ENCODE measurements around the gene SLC25A28. TPM values are rescaled to one million over a fixed set of nuclear protein-coding genes. Genes with fewer than 3 reads are reported as not detected.

SLC25A28 gene
- total RNA-seq, 1 donor from 2014 or later = 12.4 TPM

GRCh38 chr10:99647601-99648151 is 27.4 kb upstream of the SLC25A28 start:
- Histone ChIP-seq H3F3A (ENCODE audit: low read depth) (no peaks in the 10 kb centered on the region), H3K4me1 (no peaks in the 10 kb centered on the region), H2AFZ (replicated peaks) (no peak overlapping the region), H4K20me1 (ENCODE audit: low read depth) (no peaks in the 10 kb centered on the region), H3K79me2 (ENCODE audit: low read depth) (no peaks in the 10 kb centered on the region), H3K27me3 (peaks cover 5% of the 10 kb centered on the region), H3K9me3 (ENCODE audit: low read depth) (no peaks in the 10 kb centered on the region), H3K27ac (no peak overlapping the region), H3K4me3 (no peak overlapping the region), H3K9ac (no peak overlapping the region), H3K4me2 (no peak overlapping the region), H3K36me3 (no peaks in the 10 kb centered on the region)
- Mint-ChIP-seq H3K27ac (no peak overlapping the region), H3K4me3 (no peak overlapping the region), H3K4me1 (no peaks in the 10 kb centered on the region), H3K9me3 (peaks cover 20% of the 10 kb centered on the region), H3K36me3 (no peaks in the 10 kb centered on the region), H3K27me3 (ENCODE audit: insufficient read depth, low read depth) (peaks cover 2% of the 10 kb centered on the region)
- DNase-seq (ENCODE audit: low spot score) = no peak
- TF ChIP-seq EZH2phosphoT487 (IDR thresholded peaks at IDR 0.05) (no peak), EZH2 (IDR thresholded peaks at IDR 0.05) (no peak), CTCF (IDR thresholded peaks at IDR 0.05) (no peak)

GRCh38 chr10:99633832-99634231 is 13.6 kb upstream of the SLC25A28 start:
- Histone ChIP-seq H2AFZ (replicated peaks) (no peak overlapping the region), H3K79me2 (ENCODE audit: low read depth) (no peaks in the 10 kb centered on the region), H3K9ac (no peak overlapping the region), H3K27ac (no peak overlapping the region), H3K36me3 (no peaks in the 10 kb centered on the region), H3F3A (ENCODE audit: low read depth) (no peaks in the 10 kb centered on the region), H3K27me3 (peaks cover 11% of the 10 kb centered on the region), H4K20me1 (ENCODE audit: low read depth) (no peaks in the 10 kb centered on the region), H3K4me2 (no peak overlapping the region), H3K9me3 (ENCODE audit: low read depth) (no peaks in the 10 kb centered on the region), H3K4me1 (no peaks in the 10 kb centered on the region), H3K4me3 (no peak overlapping the region)
- peaks cover 10% of the 10 kb centered on the region for H3K27me3 Mint-ChIP-seq (ENCODE audit: insufficient read depth, low read depth)
- H3K27ac Mint-ChIP-seq = no peak overlapping the region
- TF ChIP-seq EZH2phosphoT487 (IDR thresholded peaks at IDR 0.05) = no peak
- no peak for TF ChIP-seq EZH2 (IDR thresholded peaks at IDR 0.05)
- TF ChIP-seq CTCF (IDR thresholded peaks at IDR 0.05) = no peak
- no peaks in the 10 kb centered on the region for H3K9me3 Mint-ChIP-seq
- no peaks in the 10 kb centered on the region for H3K36me3 Mint-ChIP-seq
- H3K4me3 Mint-ChIP-seq = no peak overlapping the region
- no peak for DNase-seq (ENCODE audit: low spot score)
- no peaks in the 10 kb centered on the region for H3K4me1 Mint-ChIP-seq

- no peak overlapping the region for H3K27ac ChIP-seq
- H3K27me3 Mint-ChIP-seq (ENCODE audit: insufficient read depth, low read depth) = peaks cover 3% of the 10 kb centered on the region
- no peak for DNase-seq (ENCODE audit: low spot score)
- H3K9me3 ChIP-seq (ENCODE audit: low read depth) = no peaks in the 10 kb centered on the region
- no peaks in the 10 kb centered on the region for H3K4me1 Mint-ChIP-seq
- H3K9ac ChIP-seq = no peak overlapping the region
- no peaks in the 10 kb centered on the region for H4K20me1 ChIP-seq (ENCODE audit: low read depth)
- no peaks in the 10 kb centered on the region for H3K36me3 Mint-ChIP-seq
- no peak for TF ChIP-seq CTCF (IDR thresholded peaks at IDR 0.05)
- no peak for TF ChIP-seq EZH2phosphoT487 (IDR thresholded peaks at IDR 0.05)
- TF ChIP-seq EZH2 (IDR thresholded peaks at IDR 0.05) = no peak
- H2AFZ ChIP-seq (replicated peaks) = no peak overlapping the region
- no peaks in the 10 kb centered on the region for H3K9me3 Mint-ChIP-seq
- no peaks in the 10 kb centered on the region for H3K36me3 ChIP-seq
- H3K4me3 ChIP-seq = no peak overlapping the region
- no peak overlapping the region for H3K4me2 ChIP-seq
- no peaks in the 10 kb centered on the region for H3K79me2 ChIP-seq (ENCODE audit: low read depth)
- no peaks in the 10 kb centered on the region for H3F3A ChIP-seq (ENCODE audit: low read depth)
- H3K4me1 ChIP-seq = no peaks in the 10 kb centered on the region
- H3K27me3 ChIP-seq = no peaks in the 10 kb centered on the region
- no peak overlapping the region for H3K4me3 Mint-ChIP-seq
- H3K27ac Mint-ChIP-seq = no peak overlapping the region
These were observed 11.3 kb upstream of the SLC25A28 start for GRCh38 chr10:99631496-99631895.
